Activated T-cell treated with anti-CD3 and anti-CD28 coated beads for 48 hours (primary cell): Measurements from ENCODE around the gene DCAF7.

Experiments
- DNase-seq: peaks from one replicate; pipeline ENCODE4 v3.0.0-alpha.2; 2020; ENCODE audit warnings: low read depth

Gene DCAF7

GRCh38 chr17:63629627-63630026, 79.3 kb downstream of the DCAF7 start:
- DNase-seq: no peak

GRCh38 chr17:63631062-63631461, 80.8 kb downstream of the DCAF7 start:
- no peak for DNase-seq

GRCh38 chr17:63631626-63632025, 81.3 kb downstream of the DCAF7 start:
- no peak for DNase-seq

- no peak for DNase-seq
These were observed 83.5 kb downstream of the DCAF7 start for GRCh38 chr17:63633742-63634141.

DNA sequence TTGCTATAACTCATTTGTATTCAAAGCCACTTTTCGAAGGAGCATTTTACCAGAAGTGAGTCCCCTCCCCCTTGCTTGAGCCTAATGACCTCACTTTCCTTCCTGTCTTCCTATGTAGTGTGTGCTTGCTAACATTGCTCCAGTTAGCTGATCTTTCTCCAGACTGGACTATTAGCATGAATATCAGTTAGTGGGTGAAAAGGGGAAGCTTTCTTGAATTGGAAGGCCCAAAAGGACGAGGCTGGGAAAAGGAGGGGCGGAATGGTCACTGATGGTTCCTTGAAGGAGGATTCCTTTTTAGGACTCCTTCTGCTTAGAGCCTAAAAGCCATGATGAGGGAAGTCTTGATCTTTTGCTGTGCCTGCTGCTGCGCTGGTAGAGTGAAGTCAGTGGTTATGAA, 83.9 kb downstream of the DCAF7 start:
- no peak for DNase-seq

GRCh38 chr17:63634816-63635215, 84.5 kb downstream of the DCAF7 start:
- no peak for DNase-seq

DNA sequence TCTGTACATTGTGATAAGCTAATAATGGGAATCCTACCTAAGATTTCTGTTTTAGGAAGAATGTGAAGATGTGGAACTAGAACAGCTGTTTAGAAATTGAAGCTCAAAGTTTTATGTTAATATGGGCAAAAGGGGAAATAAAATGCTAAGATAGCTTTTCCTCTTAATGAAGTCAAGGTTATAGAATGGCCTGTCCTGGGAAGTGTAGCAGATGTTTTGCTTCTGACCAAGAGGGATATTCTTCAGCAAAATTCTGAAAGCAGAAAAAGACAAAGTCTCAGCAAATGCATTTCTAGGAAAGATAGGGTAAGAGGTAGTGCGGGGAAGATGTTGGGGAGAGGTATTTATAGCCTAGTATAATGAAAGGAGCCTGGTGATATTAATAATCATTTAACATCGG, 85.0 kb downstream of the DCAF7 start:
- no peak for DNase-seq

- no peak for DNase-seq
These were observed 85.5 kb downstream of the DCAF7 start for GRCh38 chr17:63635787-63636186.

- no peak for DNase-seq
These were observed 88.8 kb downstream of the DCAF7 start for GRCh38 chr17:63639125-63639524.

DNA sequence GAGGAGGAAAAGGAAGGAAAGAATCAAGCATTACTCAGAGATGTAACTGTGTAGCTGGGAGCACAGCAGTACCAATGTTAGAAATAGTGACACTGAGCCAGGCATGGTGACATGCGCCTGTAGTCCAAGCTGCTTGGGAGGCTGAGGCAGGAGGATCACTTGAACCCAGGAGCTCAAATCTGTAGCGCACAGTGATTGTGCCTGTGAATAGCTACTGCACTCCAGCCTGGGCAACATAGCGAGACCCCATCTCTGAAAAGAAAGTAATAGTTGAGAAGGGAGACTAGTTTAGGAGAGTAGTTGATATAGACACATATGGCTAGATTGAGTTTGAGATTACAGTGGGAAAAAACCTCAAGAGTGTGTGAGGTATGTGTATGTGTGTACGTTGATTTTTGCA, 89.8 kb downstream of the DCAF7 start:
- DNase-seq: no peak

DNA sequence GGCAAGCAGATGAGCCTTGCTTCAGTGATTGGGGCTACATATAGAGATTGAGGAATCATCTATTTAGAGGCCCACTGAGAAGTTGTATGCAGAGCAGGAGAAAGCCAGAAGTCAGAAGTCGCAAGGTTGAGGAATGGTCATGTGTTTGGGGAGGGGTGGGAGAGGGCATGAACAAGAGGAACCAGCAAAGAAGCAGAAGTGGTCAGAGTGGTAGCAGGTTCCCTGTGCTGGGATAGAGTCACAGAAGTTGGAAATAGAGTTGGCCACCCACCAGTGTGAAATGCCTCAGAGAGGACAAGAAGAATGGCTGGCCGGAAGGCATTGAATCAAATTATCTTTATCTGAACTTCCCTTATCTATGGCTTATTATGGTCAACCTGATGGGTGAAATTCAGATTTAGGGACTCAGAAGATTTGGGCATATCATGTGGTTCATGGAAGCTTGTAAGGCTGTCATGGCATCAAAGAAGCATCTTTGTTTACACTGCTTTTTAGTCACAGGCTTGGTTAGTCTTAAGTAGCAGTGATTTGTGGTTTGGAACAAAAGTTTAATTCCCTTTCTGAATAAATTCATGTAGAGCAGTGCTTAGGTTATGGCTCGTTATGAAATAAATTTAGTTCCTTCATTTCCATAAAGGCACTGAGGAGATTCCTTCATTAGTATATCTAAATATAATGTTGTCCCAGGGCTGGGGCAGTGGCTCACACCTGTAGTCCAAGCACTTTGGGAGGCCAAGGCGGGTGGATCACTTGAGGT, 91.6 kb downstream of the DCAF7 start:
- no peak for DNase-seq
